T-helper 1 cell treated with Interleukin-12 subunit alpha and Interleukin-12 subunit beta and Interleukin-4 antibody, amounts not matched to agents 30 ng/mL and 1 ng/mL, for 36 hours (primary cell): ENCODE measurements around the gene MSMB. TPM values are rescaled to one million over a fixed set of nuclear protein-coding genes. Genes with fewer than 3 reads are reported as not detected.
"Not testable (repeated sequence)": the region's sequence is repeated elsewhere in the genome, so short reads cannot be mapped to it uniquely, and the experiment has no call there.

Experiments used
- intact Hi-C: fragments of 100-400 bp; cut with micrococcal nuclease; formaldehyde crosslinking; loops from one replicate; pipeline ENCODE4 v1.15.1; 2024
- total RNA-seq: library from RNA; stranded (reverse); gene quantifications from 2 replicates; pipeline ENCODE4 v1.2.3, GENCODE V29; 2022

The MSMB gene
- total RNA-seq, 1 donor from 2014 or later, result not detected

- intact Hi-C loops, result no loop called here
Measured at GRCh38 chr10:46014683-46015405, 31.2 kb downstream of the MSMB start.

GRCh38 chr10:46014206-46014605, 31.9 kb downstream of the MSMB start:
- intact Hi-C loops, result no loop called here

- intact Hi-C loops, result no loop called here
Measured at GRCh38 chr10:46012746-46013145, 33.3 kb downstream of the MSMB start.

DNA sequence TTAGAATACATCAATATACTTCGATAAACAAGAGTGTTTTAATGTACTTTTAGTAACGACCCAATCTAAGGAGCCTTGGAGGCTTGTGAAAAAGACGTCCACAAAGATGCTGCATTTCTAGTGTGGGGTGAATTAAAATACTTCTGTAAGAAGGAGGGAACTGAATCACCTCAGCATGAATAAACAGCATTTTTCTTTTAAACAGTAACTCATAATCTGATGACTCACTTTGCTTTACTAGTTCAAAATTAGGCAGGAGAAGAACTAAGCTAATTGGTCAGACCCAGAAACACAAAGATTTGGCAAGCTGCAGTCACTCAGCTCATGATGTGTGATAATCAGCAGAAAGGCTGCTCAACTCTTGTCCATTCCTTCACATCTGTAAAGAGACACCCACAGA, 39.9 kb downstream of the MSMB start:
- intact Hi-C loops, result no loop called here

DNA sequence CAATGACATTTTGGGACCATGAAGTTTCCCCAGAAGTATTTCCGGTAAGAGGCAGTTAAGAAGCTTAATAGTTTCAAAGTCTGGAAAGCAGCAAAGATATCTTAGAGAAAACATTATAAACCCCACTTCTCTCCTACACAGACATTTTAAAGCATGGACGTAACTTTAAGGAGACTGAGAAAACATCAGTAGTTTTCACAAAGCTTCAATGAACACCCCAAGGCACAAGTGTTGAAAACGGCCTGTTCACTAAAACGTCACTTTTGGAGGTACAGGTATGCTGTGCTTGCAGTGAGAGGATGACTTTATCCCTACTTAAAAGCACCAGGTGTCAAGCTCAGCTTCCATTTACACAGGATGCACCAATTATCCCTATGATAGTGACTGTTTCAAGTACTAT, 40.7 kb downstream of the MSMB start:
- intact Hi-C loops, result no loop called here

DNA sequence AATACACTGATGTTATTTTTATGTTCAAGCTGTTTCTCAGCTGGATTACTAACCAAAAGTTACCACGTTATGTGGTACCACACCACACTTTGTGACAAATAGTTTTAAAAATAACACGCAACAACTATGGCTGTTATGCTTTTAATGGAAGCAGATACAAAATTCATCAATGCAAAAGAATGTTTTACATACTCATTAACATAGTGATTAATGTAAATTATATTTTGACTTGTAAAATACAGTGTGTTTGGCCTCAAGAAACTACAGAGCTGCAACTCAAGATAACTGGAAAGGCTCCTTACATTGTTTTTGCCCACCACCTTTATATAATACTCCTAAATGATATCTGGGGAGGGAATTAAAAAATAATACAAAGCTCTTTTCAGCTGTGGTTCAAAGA, 41.1 kb downstream of the MSMB start:
- intact Hi-C loops, result no loop called here

DNA sequence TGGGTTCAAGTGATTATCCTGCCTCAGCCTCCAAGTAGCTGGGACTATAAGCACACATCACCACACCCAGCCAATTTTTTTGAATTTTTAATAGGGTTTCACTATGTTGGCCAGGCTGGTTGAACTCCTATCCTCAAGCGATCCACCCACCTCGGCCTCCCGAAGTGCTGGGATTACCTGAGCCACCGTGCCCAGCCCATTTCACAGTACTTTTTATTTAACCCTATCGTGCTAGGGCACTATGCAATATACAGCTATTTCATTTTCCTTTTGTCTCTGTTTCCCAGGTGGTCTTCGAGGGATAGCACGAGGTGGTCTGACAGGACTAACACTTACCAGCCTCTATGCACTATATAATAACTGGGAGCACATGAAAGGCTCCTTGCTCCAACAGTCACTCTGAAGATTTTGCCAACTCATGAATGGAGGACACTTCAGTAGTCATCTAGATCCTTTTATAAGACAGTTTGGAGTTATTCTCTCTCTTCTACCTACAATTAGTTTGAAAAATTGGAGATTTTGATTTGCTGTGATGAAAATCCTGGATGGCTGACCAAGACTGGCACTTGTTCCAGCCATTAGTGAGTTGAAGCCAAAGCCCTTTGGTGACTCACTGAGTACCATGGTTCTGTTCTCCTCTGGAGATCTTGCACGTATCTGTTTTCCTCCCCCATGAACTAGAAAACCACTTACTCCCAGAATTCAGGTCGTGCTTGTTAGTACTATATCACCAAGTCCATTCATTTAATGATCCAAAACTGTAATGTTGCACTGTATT, 43.0 kb downstream of the MSMB start:
- intact Hi-C loops, result no loop called here

- intact Hi-C loops, result not testable (repeated sequence)
Measured at GRCh38 chr10:46002189-46002687, 43.8 kb downstream of the MSMB start.

DNA sequence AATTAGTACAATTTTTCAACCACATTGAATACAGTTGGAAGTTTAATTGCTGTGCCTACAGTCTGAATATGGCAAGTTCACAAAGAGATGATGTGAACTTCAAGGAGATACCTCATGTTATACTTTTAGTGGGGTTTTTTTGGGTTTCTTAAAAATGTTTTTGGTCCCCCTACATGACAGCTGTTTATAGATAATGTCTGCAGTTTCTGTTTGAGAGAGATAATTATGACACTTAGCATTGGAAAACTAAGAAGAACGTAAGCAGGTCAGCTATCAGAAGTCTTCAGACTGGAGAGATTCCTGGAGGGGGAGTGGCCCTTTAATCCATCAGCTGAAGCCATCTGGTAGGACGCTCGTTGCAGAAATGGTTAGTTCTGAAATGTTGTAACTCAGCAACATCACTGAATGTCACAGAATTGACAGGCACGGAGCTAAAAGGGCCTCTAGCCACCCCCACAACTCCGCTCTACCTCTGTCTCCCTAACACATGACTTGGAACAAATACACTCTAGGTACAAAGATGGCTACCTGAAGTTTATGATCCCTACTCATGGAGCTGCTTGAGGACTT, 44.8 kb downstream of the MSMB start:
- intact Hi-C loops, result no loop called here

GRCh38 chr10:46000538-46000937, 45.5 kb downstream of the MSMB start:
- intact Hi-C loops, result no loop called here

DNA sequence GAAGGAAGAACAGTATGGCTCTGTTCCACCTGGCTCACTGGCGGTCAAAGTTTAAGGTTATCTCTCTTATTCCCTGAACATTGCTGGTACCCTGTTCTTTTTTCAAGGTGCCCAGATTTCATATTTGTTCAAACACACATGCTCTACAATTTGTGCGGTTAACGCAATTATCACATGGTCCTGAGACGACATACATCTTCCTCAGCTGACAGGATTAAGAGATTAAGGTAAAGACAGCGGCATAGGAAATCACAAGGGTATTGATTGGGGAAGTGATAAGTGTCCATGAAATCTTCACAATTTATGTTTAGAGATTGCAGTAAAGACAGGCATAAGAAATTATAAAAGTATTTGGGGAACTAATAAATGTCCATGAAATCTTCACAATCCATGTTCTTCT, 46.1 kb downstream of the MSMB start:
- intact Hi-C loops, result not testable (repeated sequence)

DNA sequence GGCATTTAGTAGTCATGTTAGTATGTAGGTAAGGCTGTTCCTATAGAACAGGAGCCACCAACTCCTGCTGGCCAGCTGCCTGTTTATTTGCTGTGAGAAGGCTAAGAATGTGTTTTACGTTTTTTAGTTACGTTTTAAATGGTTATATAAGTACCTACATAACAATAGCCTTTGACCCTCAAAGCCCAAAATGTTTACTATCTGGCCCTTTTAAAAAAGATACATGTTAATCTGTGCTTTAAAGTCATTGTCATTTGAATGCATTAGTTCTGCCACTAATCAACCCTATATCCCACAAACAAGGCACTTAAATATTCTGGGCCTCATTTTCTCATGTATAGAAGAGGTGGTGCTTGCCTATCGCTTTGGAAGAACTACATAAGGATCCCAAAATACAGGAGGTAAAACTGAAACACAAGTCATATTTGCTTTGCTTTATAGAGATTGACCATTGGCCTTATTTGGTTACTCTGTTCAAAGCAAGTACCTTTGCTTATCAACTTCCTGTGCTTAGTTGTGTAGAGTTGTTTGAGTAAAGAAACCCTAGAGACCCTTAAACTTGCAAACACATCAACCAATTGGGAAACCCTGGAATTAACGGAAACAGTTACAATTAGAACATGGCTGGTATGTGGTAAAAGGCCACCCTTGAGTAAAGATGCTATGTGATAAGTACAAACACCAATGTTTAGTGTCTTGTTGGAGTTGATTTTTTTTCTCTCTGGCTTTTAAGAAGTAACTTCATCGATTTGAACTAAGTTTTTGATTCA, 47.9 kb downstream of the MSMB start:
- intact Hi-C loops, result no loop called here

GRCh38 chr10:45997557-45997956, 48.5 kb downstream of the MSMB start:
- intact Hi-C loops, result no loop called here

GRCh38 chr10:45985590-45985989, 60.5 kb downstream of the MSMB start:
- intact Hi-C loops, result not testable (repeated sequence)

DNA sequence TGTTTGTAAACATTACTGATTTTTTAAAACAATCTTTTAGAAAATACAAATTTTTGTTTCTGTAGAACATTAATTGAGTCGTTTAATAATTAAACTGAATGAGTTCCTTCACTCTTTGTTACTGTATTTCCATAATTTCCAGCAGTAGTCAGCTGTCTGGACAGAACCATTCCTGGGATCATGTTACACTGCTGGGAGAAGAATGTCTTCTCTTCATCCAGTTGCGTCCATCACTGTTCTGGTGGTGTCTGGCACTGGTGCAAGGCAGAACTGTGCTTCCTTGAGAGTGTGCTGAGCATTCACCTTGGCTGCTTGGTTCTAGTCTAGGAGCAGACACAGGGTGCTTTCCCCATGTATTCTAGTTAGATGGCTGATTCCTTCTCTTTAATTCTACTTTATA, 61.6 kb downstream of the MSMB start:
- intact Hi-C loops, result not testable (repeated sequence)

GRCh38 chr10:45983538-45984186, 62.4 kb downstream of the MSMB start:
- intact Hi-C loops, result loop anchor here (1.0 kb wide), 2 partner anchors 45 to 246 kb away; no protein-coding TSS in a partner anchor

Other genes starting within 250 kb of the MSMB start
- 19.0 and 23.0 TPM in 2 replicates for gene AGAP4, start 198.8 kb downstream of the MSMB start, total RNA-seq
- 62.2 and 64.3 TPM in 2 replicates for gene TIMM23, start 73.8 kb downstream of the MSMB start, total RNA-seq
- gene NCOA4, start 15.6 kb downstream of the MSMB start, total RNA-seq, result 124 TPM in 2 replicates
- gene ANTXRL, start 240.7 kb upstream of the MSMB start, total RNA-seq, result 0.56 TPM in 1 of 2 replicates, not detected in the other